Measurements from ENCODE around the gene DNAJC6. TPM values are rescaled to one million over a fixed set of nuclear protein-coding genes. Genes with fewer than 3 reads are reported as not detected.
"Not testable (repeated sequence)": the region's sequence is repeated elsewhere in the genome, so short reads cannot be mapped to it uniquely, and the experiment has no call there.

The DNAJC6 gene
- total RNA-seq, 2 experiments from 2014 or later = 4.0 to 5.4 TPM

GRCh38 chr1:65434255-65434654 lies 124.9 kb downstream of the DNAJC6 start:
- Mint-ChIP-seq H3K4me1 (peaks cover 41% of the 10 kb centered on the region), H3K9me3 (no peaks in the 10 kb centered on the region), H3K36me3 (ENCODE audit: low read depth) (peaks cover 25% of the 10 kb centered on the region), H3K27me3 (no peaks in the 10 kb centered on the region), H3K4me3 (no peak overlapping the region), H3K27ac (no peak overlapping the region)
- DNase-seq = no peak
- CTCF ChIA-PET = interaction anchor here (5.4 kb wide), 1 partner anchor 25 kb away, joined by 27 read pairs; no protein-coding TSS in a partner anchor
- POLR2A ChIA-PET = no interaction called here

GRCh38 chr1:65434760-65435159 lies 125.4 kb downstream of the DNAJC6 start:
- CTCF ChIA-PET = no interaction called here
- Mint-ChIP-seq H3K9me3 (no peaks in the 10 kb centered on the region), H3K27me3 (no peaks in the 10 kb centered on the region), H3K4me3 (no peak overlapping the region), H3K4me1 (peaks cover 39% of the 10 kb centered on the region), H3K27ac (no peak overlapping the region), H3K36me3 (ENCODE audit: low read depth) (peaks cover 23% of the 10 kb centered on the region)
- POLR2A ChIA-PET = no interaction called here
- DNase-seq = no peak

- no peaks in the 10 kb centered on the region for H3K27me3 Mint-ChIP-seq
- H3K36me3 Mint-ChIP-seq (ENCODE audit: low read depth) = peaks cover 14% of the 10 kb centered on the region
- H3K9me3 Mint-ChIP-seq = no peaks in the 10 kb centered on the region
- H3K4me3 Mint-ChIP-seq = no peak overlapping the region
- peaks cover 28% of the 10 kb centered on the region for H3K4me1 Mint-ChIP-seq
- ChIA-PET POLR2A (interaction anchor here (0.7 to 1.1 kb wide), 3 partner anchors 14 to 158 kb away, joined by 3 to 4 read pairs (median 3); partner anchors contain the start of genes LEPR and LEPROT), CTCF (interaction anchor here (1.6 kb wide), 1 partner anchor 23 kb away, joined by 7 read pairs; no protein-coding TSS in a partner anchor)
- H3K27ac Mint-ChIP-seq = no peak overlapping the region
- no peak for DNase-seq
Observed at GRCh38 chr1:65435987-65436386, 126.6 kb downstream of the DNAJC6 start.

- DNase-seq = no peak
- Mint-ChIP-seq H3K36me3 (ENCODE audit: low read depth) (peaks cover 9% of the 10 kb centered on the region), H3K9me3 (no peaks in the 10 kb centered on the region), H3K4me1 (peaks cover 12% of the 10 kb centered on the region), H3K27me3 (no peaks in the 10 kb centered on the region), H3K27ac (no peak overlapping the region), H3K4me3 (no peak overlapping the region)
- ChIA-PET CTCF (interaction anchor here (1.2 kb wide), 1 partner anchor 8 kb away, joined by 5 read pairs; no protein-coding TSS in a partner anchor), POLR2A (interaction anchor here (0.6 kb wide), 1 partner anchor 409 kb away, joined by 3 read pairs; no protein-coding TSS in a partner anchor)
Observed at GRCh38 chr1:65437616-65438015, 128.3 kb downstream of the DNAJC6 start.

GRCh38 chr1:65440322-65440900 lies 131.1 kb downstream of the DNAJC6 start:
- H3K27ac Mint-ChIP-seq = no peak overlapping the region
- no peaks in the 10 kb centered on the region for H3K27me3 Mint-ChIP-seq
- H3K4me3 Mint-ChIP-seq = no peak overlapping the region
- CTCF ChIA-PET = interaction anchor here (0.8 to 1.8 kb wide), 3 partner anchors 9 to 186 kb away, joined by 3 to 6 read pairs (median 3); no protein-coding TSS in a partner anchor
- POLR2A ChIA-PET = interaction anchor here (1.4 kb wide), 1 partner anchor 21 kb away, joined by 3 read pairs; no protein-coding TSS in a partner anchor
- H3K36me3 Mint-ChIP-seq (ENCODE audit: low read depth) = peaks cover 5% of the 10 kb centered on the region
- peaks cover 8% of the 10 kb centered on the region for H3K4me1 Mint-ChIP-seq
- DNase-seq = no peak
- H3K9me3 Mint-ChIP-seq = no peaks in the 10 kb centered on the region

GRCh38 chr1:65440915-65441314 lies 131.6 kb downstream of the DNAJC6 start:
- Mint-ChIP-seq H3K36me3 (ENCODE audit: low read depth) (peaks cover 5% of the 10 kb centered on the region), H3K4me3 (no peak overlapping the region), H3K27ac (no peak overlapping the region), H3K9me3 (no peaks in the 10 kb centered on the region), H3K27me3 (no peaks in the 10 kb centered on the region), H3K4me1 (peaks cover 8% of the 10 kb centered on the region)
- no peak for DNase-seq
- POLR2A ChIA-PET = interaction anchor here (1.4 kb wide), 1 partner anchor 22 kb away, joined by 3 read pairs; no protein-coding TSS in a partner anchor
- CTCF ChIA-PET = interaction anchor here (0.8 to 1.8 kb wide), 2 partner anchors 10 to 18 kb away, joined by 6 read pairs; no protein-coding TSS in a partner anchor

- Mint-ChIP-seq H3K27me3 (no peaks in the 10 kb centered on the region), H3K4me1 (peaks cover 6% of the 10 kb centered on the region), H3K4me3 (no peak overlapping the region), H3K36me3 (ENCODE audit: low read depth) (peaks cover 5% of the 10 kb centered on the region), H3K27ac (no peak overlapping the region), H3K9me3 (no peaks in the 10 kb centered on the region)
- no peak for DNase-seq
- CTCF ChIA-PET = interaction anchor here (0.8 to 1.8 kb wide), 2 partner anchors 11 to 18 kb away, joined by 6 read pairs; no protein-coding TSS in a partner anchor
- POLR2A ChIA-PET = interaction anchor here (1.4 kb wide), 1 partner anchor 22 kb away, joined by 3 read pairs; no protein-coding TSS in a partner anchor
Observed at GRCh38 chr1:65441464-65441863, 132.1 kb downstream of the DNAJC6 start.

GRCh38 chr1:65442442-65442841 lies 133.1 kb downstream of the DNAJC6 start:
- no peaks in the 10 kb centered on the region for H3K9me3 Mint-ChIP-seq
- no peak for DNase-seq
- POLR2A ChIA-PET = no interaction called here
- CTCF ChIA-PET = interaction anchor here (0.9 kb wide), 1 partner anchor 11 kb away, joined by 3 read pairs; no protein-coding TSS in a partner anchor
- peaks cover 2% of the 10 kb centered on the region for H3K36me3 Mint-ChIP-seq (ENCODE audit: low read depth)
- no peaks in the 10 kb centered on the region for H3K4me1 Mint-ChIP-seq
- H3K27me3 Mint-ChIP-seq = no peaks in the 10 kb centered on the region
- H3K27ac Mint-ChIP-seq = no peak overlapping the region
- H3K4me3 Mint-ChIP-seq = no peak overlapping the region

DNA sequence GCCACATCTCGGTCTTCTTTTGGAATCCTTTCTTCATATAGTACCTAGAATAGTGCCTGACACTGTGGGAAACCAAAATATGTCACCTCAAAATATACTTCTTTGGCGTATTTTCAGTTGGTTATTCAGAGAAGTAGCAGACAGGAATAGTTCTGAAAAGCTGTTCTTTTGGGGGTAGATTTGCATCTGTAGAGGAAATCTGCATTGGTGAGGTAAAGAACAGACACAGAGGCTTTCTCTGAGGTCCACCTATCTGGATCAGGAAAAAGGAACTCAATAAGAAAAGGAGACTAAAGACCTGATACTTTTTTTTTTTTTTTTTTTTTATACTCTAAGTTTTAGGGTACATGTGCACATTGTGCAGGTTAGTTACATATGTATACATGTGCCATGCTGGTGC lies 134.3 kb downstream of the DNAJC6 start:
- Mint-ChIP-seq H3K4me1 (no peaks in the 10 kb centered on the region), H3K27ac (no peak overlapping the region), H3K4me3 (no peak overlapping the region), H3K36me3 (ENCODE audit: low read depth) (no peaks in the 10 kb centered on the region), H3K27me3 (no peaks in the 10 kb centered on the region), H3K9me3 (no peaks in the 10 kb centered on the region)
- DNase-seq = no peak
- ChIA-PET CTCF (interaction anchor here (1.0 kb wide), 1 partner anchor 16 kb away, joined by 3 read pairs; no protein-coding TSS in a partner anchor), POLR2A (no interaction called here)

GRCh38 chr1:65444128-65444640 lies 134.8 kb downstream of the DNAJC6 start:
- CTCF ChIA-PET = interaction anchor here (1.0 kb wide), 1 partner anchor 15 kb away, joined by 3 read pairs; no protein-coding TSS in a partner anchor
- Mint-ChIP-seq H3K36me3 (ENCODE audit: low read depth) (no peaks in the 10 kb centered on the region), H3K9me3 (no peaks in the 10 kb centered on the region), H3K4me3 (no peak overlapping the region), H3K4me1 (no peaks in the 10 kb centered on the region), H3K27me3 (no peaks in the 10 kb centered on the region), H3K27ac (no peak overlapping the region)
- POLR2A ChIA-PET = no interaction called here
- DNase-seq = no peak

DNA sequence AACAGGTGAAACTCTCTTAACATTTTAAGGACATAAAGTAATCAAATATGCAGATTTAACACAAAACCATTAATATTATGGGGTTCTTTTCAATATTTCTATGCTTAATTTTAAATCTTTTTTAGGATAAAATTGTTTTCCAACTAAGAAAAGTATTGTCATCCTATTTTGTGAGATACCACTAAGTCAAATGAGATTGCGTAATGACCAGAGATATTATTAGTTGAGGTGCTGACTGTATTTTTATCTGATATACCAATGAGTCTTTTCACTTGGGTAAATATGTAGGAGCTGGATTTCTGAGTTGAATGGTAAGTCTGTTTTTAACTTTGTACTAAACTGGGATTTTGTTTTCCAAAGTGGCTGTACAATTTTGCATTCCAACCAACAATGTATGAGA lies 136.5 kb downstream of the DNAJC6 start:
- no peaks in the 10 kb centered on the region for H3K9me3 Mint-ChIP-seq
- no peak overlapping the region for H3K4me3 Mint-ChIP-seq
- ChIA-PET POLR2A (no interaction called here), CTCF (no interaction called here)
- no peaks in the 10 kb centered on the region for H3K36me3 Mint-ChIP-seq (ENCODE audit: low read depth)
- no peak overlapping the region for H3K27ac Mint-ChIP-seq
- no peaks in the 10 kb centered on the region for H3K27me3 Mint-ChIP-seq
- no peaks in the 10 kb centered on the region for H3K4me1 Mint-ChIP-seq
- no peak for DNase-seq

GRCh38 chr1:65449214-65449823 lies 140.0 kb downstream of the DNAJC6 start:
- H3K4me3 Mint-ChIP-seq = no peak overlapping the region

DNA sequence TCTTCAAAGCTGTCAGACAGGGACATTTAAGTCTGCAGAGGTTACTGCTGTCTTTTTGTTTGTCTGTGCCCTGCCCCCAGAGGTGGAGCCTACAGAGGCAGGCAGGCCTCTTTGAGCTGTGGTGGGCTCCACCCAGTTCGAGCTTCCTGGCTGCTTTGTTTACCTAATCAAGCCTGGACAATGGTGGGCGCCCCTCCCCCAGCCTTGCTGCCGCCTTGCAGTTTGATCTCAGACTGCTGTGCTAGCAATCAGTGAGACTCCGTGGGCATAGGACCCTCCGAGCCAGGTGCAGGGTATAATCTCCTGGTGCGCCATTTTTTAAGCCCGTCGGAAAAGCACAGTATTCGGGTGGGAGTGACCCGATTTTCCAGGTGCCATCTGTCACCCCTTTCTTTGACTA lies 146.3 kb downstream of the DNAJC6 start:
- peaks cover 30% of the 10 kb centered on the region for H3K4me1 Mint-ChIP-seq
- POLR2A ChIA-PET; CTCF ChIA-PET; H3K36me3 Mint-ChIP-seq (ENCODE audit: low read depth); H3K27me3 Mint-ChIP-seq; H3K4me3 Mint-ChIP-seq; DNase-seq; H3K27ac Mint-ChIP-seq; H3K9me3 Mint-ChIP-seq: not testable (repeated sequence)

More at GRCh38 chr1:65449214-65449823, 140.0 kb downstream of the DNAJC6 start:
- Mint-ChIP-seq H3K27ac (no peak overlapping the region), H3K36me3 (ENCODE audit: low read depth) (no peaks in the 10 kb centered on the region), H3K9me3 (no peaks in the 10 kb centered on the region), H3K27me3 (no peaks in the 10 kb centered on the region), H3K4me1 (no peaks in the 10 kb centered on the region)
- ChIA-PET CTCF (interaction anchor here (0.6 to 2.2 kb wide), 3 partner anchors 10 to 52 kb away, joined by 3 to 7 read pairs (median 3); no protein-coding TSS in a partner anchor), POLR2A (no interaction called here)
- no peak for DNase-seq

Data from activated CD4-positive, alpha-beta memory T cell treated with anti-CD3 and anti-CD28 coated beads, Interleukin-2, amount 10 ng/mL, durations not matched to agents 7 days and 5 days (primary cell).